GM18508 (cell line): Measurements from ENCODE around the gene LRPAP1.

Experiments
- ATAC-seq: cut with Tn5 transposase; IDR thresholded peaks from one replicate; pipeline ENCODE4 v1.9.1; 2021; ENCODE audit warnings: moderate number of reproducible peaks; ENCODE audit not compliant: insufficient read depth, unreplicated experiment

LRPAP1 gene

GRCh38 chr4:3505231-3505630 is 27.0 kb downstream of the LRPAP1 start:
- ATAC-seq = no peak

GRCh38 chr4:3502941-3503936 is 29.0 kb downstream of the LRPAP1 start:
- ATAC-seq = no peak

GRCh38 chr4:3501825-3502425 is 30.3 kb downstream of the LRPAP1 start:
- no peak for ATAC-seq

- ATAC-seq = no peak
Measured at GRCh38 chr4:3501126-3501824, 30.9 kb downstream of the LRPAP1 start.

GRCh38 chr4:3500634-3501101 is 31.6 kb downstream of the LRPAP1 start:
- ATAC-seq = no peak

GRCh38 chr4:3500111-3500510 is 32.1 kb downstream of the LRPAP1 start:
- no peak for ATAC-seq

- ATAC-seq = no peak
Measured at GRCh38 chr4:3499710-3500109, 32.5 kb downstream of the LRPAP1 start.

GRCh38 chr4:3498901-3499510 is 33.2 kb downstream of the LRPAP1 start:
- no peak for ATAC-seq

- no peak for ATAC-seq
Measured at GRCh38 chr4:3498407-3498806, 33.8 kb downstream of the LRPAP1 start.

- ATAC-seq = no peak
Measured at GRCh38 chr4:3497523-3498389, 34.5 kb downstream of the LRPAP1 start.

- ATAC-seq = no peak
Measured at GRCh38 chr4:3497095-3497494, 35.1 kb downstream of the LRPAP1 start.

- ATAC-seq = no peak
Measured at GRCh38 chr4:3496021-3496420, 36.2 kb downstream of the LRPAP1 start.

- ATAC-seq = no peak
Measured at GRCh38 chr4:3495204-3495975, 36.8 kb downstream of the LRPAP1 start.

GRCh38 chr4:3494462-3494871 is 37.8 kb downstream of the LRPAP1 start:
- no peak for ATAC-seq

- ATAC-seq = no peak
Measured at GRCh38 chr4:3493720-3494461, 38.3 kb downstream of the LRPAP1 start.

- no peak for ATAC-seq
Measured at GRCh38 chr4:3492741-3493719, 39.2 kb downstream of the LRPAP1 start.
